ENCODE measurements around the gene OLFM4.

DNA sequence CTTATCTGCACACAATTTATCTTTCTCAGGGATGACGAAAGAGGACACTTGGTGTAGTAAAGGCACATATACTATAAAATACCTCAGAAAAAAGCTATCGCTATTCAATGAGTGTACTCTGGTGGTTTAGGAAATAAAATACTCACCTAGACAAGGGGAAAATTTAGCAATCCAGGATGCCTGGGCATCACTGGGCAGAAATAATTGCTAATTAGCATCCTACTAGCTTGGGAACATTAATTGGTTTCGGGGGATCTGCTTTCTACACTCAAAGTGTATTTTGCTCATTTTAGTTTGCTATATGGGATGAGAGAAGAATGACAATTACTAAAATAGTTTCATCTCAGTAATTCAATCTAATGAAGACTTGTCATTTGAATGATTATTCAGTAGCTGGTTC is 60.3 kb downstream of the OLFM4 start:
- TF ChIP-seq, protein P1, sequence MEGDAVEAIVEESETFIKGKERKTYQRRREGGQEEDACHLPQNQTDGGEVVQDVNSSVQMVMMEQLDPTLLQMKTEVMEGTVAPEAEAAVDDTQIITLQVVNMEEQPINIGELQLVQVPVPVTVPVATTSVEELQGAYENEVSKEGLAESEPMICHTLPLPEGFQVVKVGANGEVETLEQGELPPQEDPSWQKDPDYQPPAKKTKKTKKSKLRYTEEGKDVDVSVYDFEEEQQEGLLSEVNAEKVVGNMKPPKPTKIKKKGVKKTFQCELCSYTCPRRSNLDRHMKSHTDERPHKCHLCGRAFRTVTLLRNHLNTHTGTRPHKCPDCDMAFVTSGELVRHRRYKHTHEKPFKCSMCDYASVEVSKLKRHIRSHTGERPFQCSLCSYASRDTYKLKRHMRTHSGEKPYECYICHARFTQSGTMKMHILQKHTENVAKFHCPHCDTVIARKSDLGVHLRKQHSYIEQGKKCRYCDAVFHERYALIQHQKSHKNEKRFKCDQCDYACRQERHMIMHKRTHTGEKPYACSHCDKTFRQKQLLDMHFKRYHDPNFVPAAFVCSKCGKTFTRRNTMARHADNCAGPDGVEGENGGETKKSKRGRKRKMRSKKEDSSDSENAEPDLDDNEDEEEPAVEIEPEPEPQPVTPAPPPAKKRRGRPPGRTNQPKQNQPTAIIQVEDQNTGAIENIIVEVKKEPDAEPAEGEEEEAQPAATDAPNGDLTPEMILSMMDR (IDR thresholded peaks at IDR 0.05) = no peak
- TF ChIP-seq POLR2A (IDR thresholded peaks at IDR 0.05) = no peak

Measured in thyroid gland (tissue), 4 donors.